HepG2 (cell line): ENCODE results near the gene RNF5.

Source experiments
- CTCF ChIP-seq: sonication (generic); formaldehyde crosslinking; IDR thresholded peaks from 2 replicates; pipeline ENCODE4 v1.5.0; 2020; ENCODE audit warnings: mild to moderate bottlenecking, missing genetic modification reagents, moderate library complexity
- HCFC1 ChIP-seq: fragments of 150-350 bp; IDR thresholded peaks from 2 replicates; pipeline ENCODE4 v1.6.1; 2014; ENCODE audit warnings: low read depth, low read length
- HDAC2 ChIP-seq: sonication (generic); formaldehyde crosslinking; IDR thresholded peaks from 2 replicates; pipeline ENCODE4 v1.4.0; 2020; ENCODE audit warnings: missing genetic modification reagents
- MTF1 ChIP-seq: sonication (generic); formaldehyde crosslinking; IDR thresholded peaks from 2 replicates; pipeline ENCODE4 v1.5.0; 2020; ENCODE audit warnings: missing genetic modification reagents
- MXD4 ChIP-seq: IDR thresholded peaks from 2 replicates; pipeline ENCODE4 v1.6.1; 2016; ENCODE audit warnings: mild to moderate bottlenecking, missing biosample characterization, missing genetic modification reagents
- NAIF1 ChIP-seq: sonication (generic); formaldehyde crosslinking; IDR thresholded peaks from 2 replicates; pipeline ENCODE4 v1.5.0; 2020; ENCODE audit warnings: mild to moderate bottlenecking, missing genetic modification reagents, borderline replicate concordance
- NCOA2 ChIP-seq: sonication (generic); formaldehyde crosslinking; IDR thresholded peaks from 2 replicates; pipeline ENCODE4 v1.8.0; 2022; ENCODE audit warnings: inconsistent platforms
- POGZ ChIP-seq: sonication (generic); formaldehyde crosslinking; IDR thresholded peaks from 2 replicates; pipeline ENCODE4 v1.4.0; 2020; ENCODE audit warnings: mild to moderate bottlenecking, missing genetic modification reagents
- POLR2A ChIP-seq, 2 experiments: IDR thresholded peaks; 2 replicates each; pipeline ENCODE4 v1.6.1; 2011; ENCODE audit warnings: low read depth in 2 of 2, low read length in 2 of 2, mild to moderate bottlenecking in 1 of 2, moderate library complexity in 1 of 2; ENCODE audit not compliant: insufficient read depth in 1 of 2
- SKIL ChIP-seq: sonication (generic); formaldehyde crosslinking; IDR thresholded peaks from 2 replicates; pipeline ENCODE4 v1.8.0; 2022; ENCODE audit warnings: missing genetic modification reagents, mild to moderate bottlenecking, moderate library complexity, borderline replicate concordance
- SP1 ChIP-seq, 2 experiments: fragments of 450-650 bp in 1 of 2; sonication (generic) in 1 of 2; formaldehyde crosslinking in 1 of 2; IDR thresholded peaks; 2 replicates each; pipeline versions ENCODE4 v1.4.0 to v1.6.1; 2016 to 2020; ENCODE audit warnings: missing genetic modification reagents in 1 of 2
- TIGD3 ChIP-seq: sonication (generic); formaldehyde crosslinking; IDR thresholded peaks from 2 replicates; pipeline ENCODE4 v1.5.1; 2020; ENCODE audit warnings: mild to moderate bottlenecking, missing genetic modification reagents, borderline replicate concordance
- UBTF ChIP-seq: sonication (generic); formaldehyde crosslinking; IDR thresholded peaks from 2 replicates; pipeline ENCODE4 v1.4.0; 2020; ENCODE audit warnings: mild to moderate bottlenecking, missing genetic modification reagents

- no peak for TF ChIP-seq POGZ (CRISPR knock-in tag)
- TF ChIP-seq HDAC2 (CRISPR knock-in tag): no peak
- TF ChIP-seq POLR2A (IDR thresholded peaks at IDR 0.05; ENCODE audit: insufficient read depth in 1 of 2, low read depth in 2 of 2, low read length in 2 of 2): no peak
- TF ChIP-seq HCFC1: no peak
- TF ChIP-seq UBTF: no peak
- TF ChIP-seq TIGD3 (CRISPR knock-in tag): no peak
- TF ChIP-seq SKIL: no peak
- TF ChIP-seq MXD4 (CRISPR knock-in tag): no peak
- no peak for TF ChIP-seq NAIF1 (CRISPR knock-in tag)
- no peak for TF ChIP-seq MTF1 (CRISPR knock-in tag)
- TF ChIP-seq SP1 (IDR thresholded peaks at IDR 0.05): no peak
- no peak for TF ChIP-seq SP1 (CRISPR knock-in tag; IDR thresholded peaks at IDR 0.05)
- no peak for TF ChIP-seq CTCF (CRISPR knock-in tag)
- TF ChIP-seq NCOA2 (CRISPR knock-in tag): no peak; the same call in 1 of the 2 replicates
Measured at GRCh38 chr6:32128751-32129296, 49.4 kb upstream of the RNF5 start.
